T-helper 1 cell (primary cell): ENCODE data around the gene MYL5.

ENCODE experiments used
- DNase-seq, 5 donors: peaks; one replicate each; pipeline ENCODE4 v3.0.0-alpha.2; 2012 to 2020

MYL5 gene

DNA sequence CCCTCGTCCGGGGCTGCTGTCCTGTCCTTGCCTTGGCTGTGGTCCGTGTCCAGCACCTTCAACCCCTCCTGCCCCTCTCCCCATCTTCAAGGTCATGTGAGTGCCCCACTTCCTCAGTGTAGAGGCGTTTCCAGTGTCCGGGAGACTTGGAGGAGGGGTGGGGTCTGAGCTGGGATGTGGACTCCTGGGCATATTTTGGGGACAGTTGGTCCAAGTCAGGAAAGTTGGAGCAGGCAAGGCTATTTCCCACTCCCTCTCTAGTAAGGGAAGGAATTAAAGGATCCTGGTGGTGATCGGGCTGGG, 34.2 kb downstream of the MYL5 start:
- DNase-seq, result no peak

DNA sequence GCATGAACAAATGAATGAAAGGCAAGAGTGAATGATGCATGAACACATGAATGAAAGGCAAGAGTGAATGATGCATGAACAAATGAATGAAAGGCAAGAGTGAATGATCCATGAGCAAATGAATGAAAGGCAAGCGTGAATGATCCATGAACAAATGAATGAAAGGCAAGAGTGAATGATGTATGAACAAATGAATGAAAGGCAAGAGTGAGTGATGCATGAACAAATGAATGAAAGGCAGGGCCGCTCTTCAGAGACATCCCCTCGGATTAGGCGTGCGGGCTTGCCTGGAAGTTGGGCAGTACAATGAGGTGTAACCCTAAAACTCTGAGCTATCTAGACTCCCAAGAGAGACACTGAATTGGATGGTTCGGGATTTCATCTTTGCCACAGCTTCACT, 35.0 kb downstream of the MYL5 start:
- DNase-seq, result no peak

DNA sequence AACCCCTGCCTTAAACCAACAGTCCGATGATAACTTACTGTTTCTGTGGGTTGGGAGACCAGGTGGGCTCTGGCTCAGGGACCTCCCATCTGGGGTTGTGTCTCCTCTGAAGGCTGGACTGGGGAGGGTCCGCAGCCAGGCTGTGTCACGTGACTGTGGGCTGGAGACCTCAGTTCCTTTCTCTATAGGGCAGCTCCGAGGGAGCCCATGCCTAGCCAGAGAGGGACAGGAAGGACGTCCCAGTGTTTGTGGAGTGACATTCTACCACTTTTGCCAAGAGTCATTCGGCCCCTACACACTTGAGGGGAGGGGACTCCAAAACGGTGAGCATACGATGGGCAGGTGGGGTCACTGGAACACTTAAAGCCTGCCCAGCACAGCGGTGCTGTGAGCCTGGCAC, 35.8 kb downstream of the MYL5 start:
- DNase-seq, result no peak

DNA sequence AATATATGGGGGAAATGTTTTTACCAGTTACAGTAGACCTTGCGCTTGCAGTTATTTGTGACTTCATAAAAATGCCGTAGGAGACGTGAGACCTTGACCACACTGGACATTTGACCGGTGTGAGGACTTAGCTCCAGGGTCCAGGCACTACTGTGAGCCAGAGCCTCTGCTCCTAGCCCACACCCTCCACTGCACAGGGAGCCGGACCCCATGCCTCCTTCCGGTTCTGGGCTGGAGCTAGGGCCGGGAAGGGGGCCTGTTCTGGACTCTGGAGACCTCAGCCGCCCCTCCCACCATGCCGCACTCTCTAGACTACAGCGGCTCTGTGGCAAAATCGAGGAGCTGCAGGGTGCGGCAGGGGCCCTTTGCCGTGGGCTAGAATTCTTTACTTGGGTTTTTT, 36.6 kb downstream of the MYL5 start:
- DNase-seq, result no peak

DNA sequence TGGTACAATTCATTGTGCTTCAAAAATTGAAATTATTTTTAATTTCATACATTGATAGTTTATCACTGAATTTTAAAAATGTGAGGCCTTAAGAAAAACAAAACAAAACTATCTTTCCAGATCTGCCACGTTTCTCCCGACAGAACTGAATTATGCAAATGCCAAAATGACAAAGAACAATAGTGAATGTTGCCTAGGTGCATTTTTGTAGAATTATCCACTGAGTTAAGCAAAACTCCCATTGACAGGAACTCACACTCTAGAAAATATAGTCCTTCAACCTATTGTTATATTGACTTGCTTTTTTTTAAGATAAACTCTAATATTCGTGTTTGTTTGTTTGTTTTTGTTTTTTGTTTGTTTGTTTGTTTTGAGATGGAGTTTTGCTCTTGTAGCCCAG, 37.8 kb downstream of the MYL5 start:
- DNase-seq, result no peak

DNA sequence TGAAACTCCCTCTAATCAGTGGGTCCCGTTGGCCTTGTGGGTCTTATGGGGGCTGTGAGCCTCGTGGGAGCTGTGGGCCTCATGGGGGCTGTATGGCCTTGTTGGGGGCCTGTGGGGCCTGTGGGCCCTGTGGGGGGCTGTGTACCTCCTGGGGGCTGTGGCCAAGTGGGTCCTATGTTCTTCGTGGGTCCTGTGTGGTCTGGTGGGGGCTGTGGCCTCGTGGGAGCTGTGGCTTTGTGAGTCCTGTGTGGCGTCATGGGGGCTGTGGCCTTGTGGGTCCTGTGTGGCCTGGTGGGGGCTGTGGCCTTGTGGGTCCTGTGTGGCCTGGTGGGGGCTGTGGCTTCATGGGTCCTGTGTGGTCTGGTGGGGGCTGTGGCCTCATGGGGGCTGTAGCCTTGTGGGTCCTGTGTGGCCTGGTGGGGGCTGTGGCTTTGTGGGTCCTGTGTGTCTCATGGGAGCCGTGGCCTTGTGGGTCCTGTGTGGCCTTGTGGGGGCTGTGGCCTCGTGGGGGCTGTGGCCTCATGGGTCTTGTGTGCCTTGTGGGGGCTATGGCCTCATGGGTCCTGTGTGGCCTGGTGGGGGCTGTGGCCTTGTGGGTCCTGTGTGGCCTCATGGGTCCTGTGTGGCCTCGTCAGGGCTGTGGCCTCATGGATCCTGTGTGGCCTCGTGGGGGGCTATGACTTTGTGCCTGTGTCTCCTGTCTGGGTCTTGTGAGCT, 38.7 kb downstream of the MYL5 start:
- no peak for DNase-seq

DNA sequence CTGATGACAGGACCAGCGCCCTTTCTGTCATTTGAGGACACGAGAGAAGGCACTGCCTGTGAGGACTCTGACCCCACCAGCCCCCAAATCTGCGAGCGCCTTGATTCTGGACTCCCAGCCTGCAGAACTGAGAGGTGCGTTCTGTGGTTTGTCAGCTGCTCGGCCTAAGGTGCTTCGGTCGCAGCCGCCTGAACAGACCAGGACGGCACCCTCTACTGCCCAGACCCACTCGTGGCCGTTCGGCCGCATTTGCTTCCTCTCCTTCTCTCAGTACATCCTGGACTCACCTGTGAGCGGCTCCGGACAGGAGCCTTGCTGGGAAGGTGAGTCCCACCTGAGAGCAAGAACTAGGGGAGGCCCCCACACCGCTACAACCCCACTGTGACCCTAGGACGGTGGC, 39.7 kb downstream of the MYL5 start:
- DNase-seq, result no peak

DNA sequence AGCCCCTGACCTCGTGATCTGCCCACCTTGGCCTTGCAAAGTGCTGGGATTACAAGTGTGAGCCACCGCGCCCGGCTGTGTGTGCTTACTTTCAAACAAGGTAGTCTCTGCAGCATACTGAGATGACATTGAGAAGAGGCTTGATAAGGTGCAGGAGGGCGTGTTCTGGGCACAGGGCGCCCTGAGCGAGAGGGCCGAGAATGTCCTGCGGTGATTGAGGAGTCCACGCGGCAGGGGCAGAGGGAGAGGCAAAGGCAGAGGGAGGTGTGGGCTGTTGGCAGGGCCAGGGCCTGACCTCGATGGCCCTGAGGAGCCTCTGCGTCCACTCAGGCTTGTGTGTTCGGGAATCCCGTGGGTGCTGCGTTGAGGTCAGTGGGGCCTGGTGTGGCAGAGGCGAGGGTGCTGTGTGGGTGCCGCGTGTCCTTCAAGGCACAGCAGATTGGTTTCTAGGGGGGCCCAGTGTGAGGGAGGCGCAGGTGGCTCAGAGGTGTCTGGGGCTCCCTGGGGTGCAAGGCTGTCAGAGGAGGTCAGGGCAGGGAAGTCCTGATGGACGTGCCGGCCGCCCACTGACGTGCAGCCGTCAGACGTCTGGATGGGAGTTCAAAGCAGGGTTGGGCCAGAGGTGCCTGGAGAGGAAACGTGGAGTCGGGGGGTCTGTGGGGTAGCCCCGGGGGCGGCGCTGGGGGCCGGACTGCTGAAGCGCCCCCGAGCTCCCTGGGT, 43.4 kb downstream of the MYL5 start:
- no peak for DNase-seq

DNA sequence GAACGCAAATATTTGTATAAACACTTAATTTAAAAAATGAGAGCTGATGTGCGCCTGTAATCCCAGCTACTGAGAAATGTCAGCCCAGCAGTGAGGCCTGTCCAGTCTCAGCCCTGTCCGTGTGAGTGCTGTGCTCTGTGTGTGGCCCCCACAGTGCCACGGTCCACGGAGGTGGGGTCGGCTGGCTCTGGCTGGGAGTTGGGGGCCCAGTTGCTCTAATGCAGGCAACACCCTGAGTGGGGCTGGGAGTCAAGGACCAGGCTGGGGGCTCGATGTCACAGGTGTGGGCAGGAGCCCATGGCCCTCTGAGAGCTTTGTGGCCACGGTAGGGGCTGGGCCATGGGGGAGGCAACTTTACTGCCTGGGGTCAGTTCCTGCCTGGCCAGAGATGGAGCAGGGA, 44.1 kb downstream of the MYL5 start:
- DNase-seq, result no peak

DNA sequence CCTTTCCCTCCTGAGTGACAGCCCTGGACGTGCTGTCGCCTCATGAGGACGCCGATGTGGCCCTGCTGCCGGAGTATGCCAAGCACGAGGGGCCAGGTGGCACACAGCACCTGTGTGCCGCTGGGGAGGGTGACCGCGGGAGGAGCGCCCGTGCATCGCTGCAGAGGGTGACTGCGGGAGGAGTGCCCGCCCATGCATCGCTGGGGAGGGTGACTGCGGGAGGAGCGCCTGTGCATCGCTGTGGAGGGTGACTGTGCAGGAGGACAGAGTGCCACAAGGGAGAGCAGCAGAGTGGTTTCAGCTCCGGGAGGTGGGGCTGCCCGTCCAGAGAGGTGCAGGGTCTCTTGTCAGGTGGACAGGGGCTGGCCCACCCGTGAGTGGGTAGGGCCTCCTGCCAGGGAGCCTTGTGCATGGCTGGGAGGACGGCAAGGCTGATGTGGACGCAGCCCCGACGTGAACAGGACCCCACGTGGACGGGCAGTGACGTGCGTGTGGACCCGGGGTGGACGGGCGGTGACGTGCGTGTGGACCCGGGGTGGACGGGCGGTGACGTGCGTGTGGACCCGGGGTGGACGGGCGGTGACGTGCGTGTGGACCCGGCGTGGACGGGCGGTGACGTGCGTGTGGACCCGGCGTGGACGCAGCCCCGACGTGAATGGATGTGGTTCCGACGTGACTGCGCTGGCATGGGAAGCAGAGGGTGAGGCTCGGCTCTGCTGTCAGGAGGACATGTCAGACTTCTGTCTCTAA, 45.9 kb downstream of the MYL5 start:
- no peak for DNase-seq

DNA sequence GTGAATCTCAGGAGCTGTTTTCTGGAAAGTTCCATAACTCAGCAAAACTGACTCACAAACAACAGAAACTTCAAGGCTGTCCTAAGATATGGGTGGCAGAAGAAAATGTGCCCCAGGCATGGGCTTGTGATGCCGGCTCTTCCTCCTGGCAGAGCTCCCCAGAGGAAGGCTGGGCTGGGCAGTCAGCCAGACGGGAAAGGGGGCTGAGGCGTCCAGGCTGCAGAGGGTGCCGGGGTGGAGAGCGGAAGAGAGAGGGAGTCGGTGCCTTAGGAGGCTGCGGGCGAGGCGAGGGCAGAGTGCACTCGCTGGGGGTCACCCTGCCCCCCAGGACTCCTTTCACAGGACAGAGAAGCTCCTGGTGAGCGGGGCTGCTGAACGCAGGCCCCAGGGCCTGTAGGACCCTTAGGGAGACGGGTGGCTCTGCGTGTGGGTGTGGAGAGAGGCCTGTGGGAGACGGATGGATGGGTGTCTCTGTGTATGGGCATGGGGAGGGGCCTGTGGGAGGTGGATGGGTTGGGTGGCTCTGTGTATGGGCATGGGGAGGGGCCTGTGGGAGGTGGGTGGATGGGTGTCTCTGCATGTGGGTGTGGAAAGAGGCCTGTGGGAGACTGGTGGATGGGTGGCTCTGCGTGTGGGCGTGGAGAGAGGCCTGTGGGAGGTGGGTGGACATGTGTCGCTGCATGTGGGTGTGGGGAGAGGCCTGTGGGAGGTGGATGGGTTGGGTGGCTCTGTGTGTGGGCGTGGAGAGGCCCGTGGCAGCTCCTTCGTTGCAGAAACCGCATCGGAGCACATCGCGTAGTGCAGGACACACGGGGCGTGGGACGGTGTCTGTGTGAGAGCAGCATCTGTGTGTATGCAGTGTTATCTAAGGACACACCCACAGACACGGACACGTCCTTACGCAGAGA, 47.2 kb downstream of the MYL5 start:
- no peak for DNase-seq

DNA sequence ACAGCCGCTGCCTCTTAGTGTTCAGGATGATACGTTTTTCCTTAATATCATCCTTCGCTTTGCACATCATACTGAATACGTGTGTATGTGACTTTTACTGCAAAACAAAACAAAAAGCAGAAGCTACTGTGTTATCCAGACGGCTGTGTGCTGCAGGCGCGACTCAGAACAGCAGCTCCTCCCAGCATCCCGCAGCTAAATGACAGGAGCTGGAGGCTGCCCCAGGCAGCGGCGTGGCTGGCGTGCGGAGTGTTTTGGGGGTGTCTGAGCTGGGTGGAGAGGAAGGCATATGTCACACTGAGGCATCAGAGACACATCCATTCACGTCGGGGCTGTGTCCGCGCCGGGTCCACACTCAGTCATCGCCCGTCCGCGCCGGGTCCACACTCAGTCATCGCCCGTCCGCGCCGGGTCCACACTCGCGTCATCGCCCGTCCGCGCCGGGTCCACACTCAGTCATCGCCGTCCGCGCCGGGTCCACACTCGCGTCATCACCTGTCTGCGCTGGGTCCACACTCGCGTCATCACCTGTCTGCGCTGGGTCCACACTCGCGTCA, 47.9 kb downstream of the MYL5 start:
- DNase-seq, result no peak

DNA sequence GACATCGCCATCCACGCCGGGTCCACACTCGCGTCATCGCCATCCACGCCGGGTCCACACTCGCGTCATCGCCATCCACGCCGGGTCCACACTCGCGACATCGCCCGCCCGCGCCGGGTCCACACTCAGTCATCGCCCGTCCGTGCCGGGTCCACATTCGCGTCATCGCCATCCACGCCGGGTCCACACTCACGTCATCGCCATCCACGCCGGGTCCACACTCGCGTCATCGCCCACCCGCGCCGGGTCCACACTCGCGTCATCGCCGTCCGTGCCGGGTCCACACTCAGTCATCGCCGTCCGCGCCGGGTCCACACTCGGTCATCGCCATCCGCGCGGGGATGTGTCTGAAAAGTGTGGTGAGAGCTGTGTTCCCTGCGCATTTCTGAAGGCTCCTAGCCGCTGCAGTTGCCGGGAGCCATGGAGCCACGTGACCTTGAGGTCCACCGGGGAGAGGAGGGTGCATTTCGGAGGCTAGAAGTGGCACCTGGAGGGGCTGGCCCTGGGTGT, 48.6 kb downstream of the MYL5 start:
- no peak for DNase-seq

DNA sequence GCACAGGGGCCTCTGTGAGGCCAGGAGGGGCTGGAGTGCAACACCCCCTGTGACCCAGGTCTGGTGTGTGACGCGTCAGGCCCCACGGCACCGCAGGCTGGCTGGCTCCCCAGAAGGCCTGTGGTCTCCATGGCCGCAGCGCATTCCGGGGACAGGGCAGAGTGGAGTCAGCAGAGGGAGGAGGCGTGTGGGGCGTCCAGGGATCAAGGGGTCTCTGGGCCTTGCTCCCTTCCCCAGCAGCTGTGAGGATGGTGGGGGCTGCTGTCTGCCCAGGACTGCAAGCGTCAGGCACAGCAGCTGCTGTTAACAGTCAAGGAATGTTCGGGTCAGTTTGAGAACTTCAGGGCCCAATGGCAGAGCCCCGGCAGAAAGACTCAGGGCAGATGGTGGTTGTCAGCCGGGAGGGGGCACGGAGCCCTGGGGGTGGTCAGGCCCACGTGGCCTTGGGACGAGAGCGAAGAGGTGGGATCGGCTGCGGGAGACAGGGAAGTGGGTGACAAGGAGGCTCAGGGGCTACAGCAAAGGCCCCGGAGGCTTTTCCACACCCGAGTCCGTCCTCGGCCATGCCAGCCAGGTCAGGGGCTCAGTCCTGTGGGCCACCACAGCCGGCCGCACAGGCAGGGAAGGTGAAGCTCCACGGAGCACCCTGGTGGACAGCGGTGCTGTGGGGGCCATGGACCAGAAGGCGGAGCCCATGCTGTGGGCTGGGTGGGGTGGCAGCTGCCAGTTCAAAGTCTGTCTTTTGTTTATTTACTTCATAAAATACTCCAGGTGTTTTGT, 49.6 kb downstream of the MYL5 start:
- no peak for DNase-seq

DNA sequence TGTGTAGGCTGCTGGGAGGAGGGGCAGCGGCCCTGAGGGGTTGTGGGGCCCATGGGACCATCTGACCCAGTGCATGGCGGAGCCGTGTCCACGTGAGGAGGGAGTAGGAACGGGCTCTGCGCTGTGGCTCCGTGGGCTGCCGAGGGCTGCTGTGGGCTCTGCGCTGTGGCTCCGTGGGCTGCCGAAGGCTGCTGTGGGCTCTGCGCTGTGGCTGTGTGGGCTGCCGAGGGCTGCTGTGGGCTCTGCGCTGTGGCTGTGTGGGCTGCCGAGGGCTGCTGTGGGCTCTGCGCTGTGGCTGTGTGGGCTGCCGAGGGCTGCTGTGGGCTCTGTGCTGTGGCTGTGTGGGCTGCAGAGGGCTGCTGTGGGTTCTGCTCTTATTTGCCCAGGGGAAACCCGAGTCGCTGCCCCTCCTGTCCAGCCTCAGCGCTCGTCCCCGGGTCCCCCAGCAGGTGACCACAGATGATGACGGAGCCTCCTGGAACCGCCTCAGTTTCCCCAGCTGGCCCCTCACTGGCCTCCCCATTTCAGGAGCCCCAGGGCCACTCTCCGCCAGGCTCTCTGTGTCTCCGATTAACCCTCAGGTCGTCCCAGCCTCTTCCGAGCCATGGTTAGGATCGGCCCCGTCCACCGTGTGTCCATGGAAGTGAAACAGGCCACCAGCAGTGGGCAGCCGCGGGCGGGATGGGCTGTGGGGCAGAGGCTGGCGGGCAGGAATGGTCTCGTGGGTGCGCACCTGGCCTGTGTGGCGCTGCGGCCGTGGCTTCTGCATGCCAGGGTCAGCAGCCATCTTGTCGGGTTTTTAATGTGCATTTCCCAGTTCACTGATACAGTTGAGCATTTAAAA, 51.3 kb downstream of the MYL5 start:
- DNase-seq, result no peak

DNA sequence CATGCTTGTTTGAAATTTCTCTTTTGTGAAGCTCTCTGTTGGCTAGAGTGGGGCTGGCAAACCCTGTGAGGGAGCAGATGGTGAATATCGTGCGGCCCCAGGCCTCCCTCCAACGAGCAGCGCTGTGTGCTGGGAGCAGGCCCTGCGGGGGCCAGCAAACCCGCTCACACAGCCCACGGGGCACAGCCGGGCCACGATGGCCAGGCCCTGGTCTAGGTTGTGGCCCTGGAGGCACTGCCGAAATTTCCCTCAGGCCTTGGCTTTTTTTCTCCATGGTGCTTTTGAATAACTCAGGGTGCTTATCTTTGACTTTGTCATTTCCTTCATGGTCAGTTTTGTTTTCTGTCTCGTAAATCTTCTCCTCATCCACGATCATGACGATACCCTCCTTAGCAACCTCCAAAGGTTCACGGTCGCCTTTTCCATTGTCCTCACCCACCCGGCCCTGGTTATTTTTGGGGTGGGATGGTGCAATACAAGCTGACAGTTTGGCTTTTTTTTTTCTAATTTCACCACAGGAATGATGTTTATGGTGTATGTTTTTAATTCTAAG, 52.0 kb downstream of the MYL5 start:
- no peak for DNase-seq

DNA sequence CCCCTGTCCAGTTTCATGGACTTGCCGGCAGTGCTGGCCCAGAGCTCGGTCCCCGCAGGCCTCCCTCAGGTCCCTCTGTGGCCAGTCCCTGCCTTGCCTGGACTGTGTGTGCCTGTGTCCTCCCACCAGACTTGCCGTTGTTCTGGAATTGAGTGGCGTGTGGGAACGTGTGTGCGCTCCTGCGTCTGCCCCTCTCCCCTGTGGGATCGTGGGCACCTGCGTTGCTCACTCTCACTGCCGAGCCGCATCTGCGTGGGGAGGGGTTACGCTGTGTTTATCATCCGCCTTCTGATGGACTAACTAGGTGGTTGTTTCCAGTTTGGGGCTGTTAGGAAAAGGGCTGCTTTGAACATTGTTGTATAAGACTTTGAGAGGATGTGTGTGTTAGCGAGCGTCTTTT, 52.5 kb downstream of the MYL5 start:
- no peak for DNase-seq

DNA sequence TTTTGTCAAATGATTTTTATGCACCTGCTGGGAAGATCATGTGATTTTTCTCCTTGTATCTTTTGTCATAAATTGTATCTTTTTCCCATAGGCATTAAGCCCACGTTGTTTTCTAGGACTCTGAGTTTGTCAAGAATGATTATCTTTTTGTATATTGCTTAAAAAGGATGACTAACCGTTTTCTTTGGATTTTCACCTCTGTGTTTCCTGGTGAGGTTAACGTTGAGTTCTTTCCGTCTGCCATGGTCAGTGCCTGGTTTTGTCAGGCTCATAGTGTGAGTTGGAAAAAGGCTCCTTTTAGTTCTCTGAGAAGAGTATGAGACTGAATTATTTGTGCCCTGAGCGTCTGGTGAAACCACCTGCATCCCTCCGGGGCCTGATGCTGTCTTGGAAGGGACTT, 53.2 kb downstream of the MYL5 start:
- no peak for DNase-seq

DNA sequence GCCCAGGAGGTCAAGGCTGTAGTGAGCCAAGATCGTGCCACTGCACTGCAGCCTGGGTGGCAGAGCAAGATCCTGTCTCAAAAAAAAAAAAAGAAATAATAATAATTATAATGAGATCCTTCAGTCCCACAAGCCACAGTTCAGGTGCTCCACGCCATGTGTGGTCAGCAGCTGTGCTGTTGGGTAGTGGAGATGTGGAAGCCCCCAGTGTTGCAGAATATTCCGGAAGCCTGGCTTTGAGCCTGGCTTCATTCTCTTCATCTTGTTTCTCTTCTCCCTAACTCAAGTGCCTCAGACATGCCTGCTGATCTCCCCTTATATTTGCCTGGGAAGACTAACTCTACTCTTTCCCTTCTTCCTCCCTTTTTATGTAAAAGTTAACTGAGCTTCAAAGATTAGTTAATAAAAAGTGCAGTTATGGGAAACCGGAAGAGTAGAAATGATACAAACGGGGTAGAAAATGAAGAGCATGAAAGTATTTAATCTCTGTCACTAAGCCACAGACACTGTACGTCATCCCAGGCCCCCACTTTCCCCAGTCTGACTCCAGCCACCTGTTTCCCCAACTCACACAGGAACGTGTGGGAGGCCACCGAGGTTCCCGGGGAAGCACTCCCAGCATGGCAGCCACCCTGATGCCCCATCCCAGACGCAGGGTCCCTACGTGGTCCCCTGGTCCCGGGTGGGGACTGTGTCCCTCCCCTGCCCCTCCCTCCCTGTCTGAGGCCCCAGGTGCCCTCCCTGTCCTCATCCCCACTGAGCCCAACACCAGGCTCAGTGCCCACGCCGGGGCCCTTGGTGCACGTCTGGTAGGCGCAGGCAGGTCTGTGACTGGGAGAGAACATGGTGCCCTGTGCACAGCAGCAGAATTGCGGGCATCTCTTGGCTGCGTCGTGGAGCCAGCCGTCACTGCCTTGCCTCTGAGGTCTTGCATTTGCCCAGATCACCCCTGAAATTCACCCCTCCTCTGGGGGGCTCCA, 55.3 kb downstream of the MYL5 start:
- DNase-seq, result no peak
